Superior temporal gyrus (tissue), 1 donor: ENCODE measurements around the gene BRPF1.
A peak's percentile ranks its signal among the peaks of the same experiment; 100 is the strongest.
"Not testable (repeated sequence)": the region's sequence is repeated elsewhere in the genome, so short reads cannot be mapped to it uniquely, and the experiment has no call there.

Experiments used
- DNase-seq: peaks from one replicate; pipeline ENCODE4 v3.0.0-alpha.2; 2016; ENCODE audit errors: extremely low spot score

BRPF1 gene

DNA sequence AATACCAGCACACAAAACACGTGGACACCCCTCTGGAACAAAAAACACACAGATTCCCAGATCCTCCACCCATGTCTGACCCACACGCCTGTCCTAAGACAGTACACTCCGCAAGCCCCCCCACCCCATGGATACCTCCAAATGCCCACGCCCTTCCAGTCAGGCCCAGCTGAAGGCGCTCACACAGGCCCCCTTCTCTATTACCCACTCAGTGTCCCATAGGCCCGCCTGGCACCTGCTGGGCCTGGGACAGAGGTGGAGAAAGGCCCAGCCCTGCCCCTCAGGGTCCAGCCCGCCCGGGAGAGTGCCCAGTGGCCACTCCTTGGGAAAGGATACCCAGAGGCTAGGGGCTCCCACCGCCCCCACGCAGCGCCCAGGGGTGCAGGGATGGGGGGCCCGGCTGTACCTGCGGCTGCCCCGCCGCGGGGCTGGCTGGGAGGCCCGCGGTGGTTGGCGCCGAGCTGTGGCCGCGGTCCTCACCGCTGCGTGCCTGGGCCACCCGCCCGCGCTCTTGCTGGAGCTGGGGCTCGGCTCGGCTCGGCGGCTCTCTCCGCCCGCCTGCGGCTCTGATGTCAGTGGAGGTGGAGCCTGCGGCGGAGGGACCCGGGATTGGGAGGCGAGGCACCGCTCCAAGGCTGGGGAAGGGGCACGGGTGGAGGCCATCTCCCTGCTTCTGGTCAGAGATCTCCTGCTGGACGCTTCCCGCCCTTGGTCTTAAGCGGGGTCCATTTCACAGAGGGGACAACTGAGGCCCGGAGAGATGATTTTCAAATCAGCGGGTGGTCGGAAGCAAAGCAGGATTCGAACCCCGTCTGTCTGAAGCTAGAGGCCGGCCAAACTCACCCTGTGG, 38.1 kb downstream of the BRPF1 start, which contains the start of gene CAMK1:
Gene CAMK1 (minus strand): TSS at position 522 of the 850 bp plus-strand sequence. CDS start 2,198 bp downstream, outside the sequence.
- DNase-seq: peak; percentile 64

DNA sequence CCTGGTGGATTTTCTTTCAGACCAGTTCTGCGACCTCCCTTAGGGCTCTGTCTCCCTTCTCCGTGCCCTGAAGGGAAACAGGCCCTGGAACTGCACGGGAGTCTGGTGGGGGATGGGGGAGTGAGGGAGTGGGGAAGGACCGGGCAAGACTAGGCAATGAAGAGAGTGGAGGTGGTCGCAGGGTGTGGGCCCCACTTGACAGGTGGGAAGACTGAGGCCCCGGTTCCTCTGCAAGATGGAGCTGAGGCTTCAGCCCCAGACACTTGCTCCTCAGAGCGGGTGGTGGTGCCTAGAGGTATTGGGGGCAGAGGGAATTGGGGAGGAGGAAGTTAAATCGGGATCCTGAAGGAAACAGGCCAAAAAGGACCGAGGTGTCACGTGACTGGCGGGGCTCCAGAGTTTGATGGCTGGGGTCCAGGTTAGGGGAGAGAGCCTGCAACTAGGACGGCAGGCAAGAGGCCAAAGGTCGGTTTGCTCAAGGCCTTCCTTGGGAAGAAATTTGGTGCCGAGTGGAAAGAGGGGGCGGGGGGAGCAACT, 38.8 kb downstream of the BRPF1 start:
- no peak for DNase-seq

DNA sequence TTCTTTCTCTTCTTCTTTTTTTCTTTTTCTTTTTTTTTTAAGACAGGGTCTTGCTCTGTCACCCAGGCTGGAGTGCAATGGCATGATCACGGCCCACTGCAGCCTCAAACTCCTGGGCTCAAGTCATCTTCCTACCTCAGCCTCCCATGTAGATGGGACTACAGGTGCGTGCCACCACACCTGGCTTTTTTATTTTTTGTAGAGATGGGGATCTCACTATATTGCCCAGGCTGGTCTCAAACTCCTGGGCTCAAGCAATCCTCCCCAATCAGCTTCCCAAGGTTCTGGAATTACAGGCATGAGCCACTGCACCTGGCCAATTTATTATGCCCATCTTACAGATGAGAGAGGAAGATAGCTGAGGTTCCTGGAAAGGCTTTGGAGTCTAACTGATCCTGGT, 39.5 kb downstream of the BRPF1 start:
- not testable (repeated sequence) for DNase-seq

DNA sequence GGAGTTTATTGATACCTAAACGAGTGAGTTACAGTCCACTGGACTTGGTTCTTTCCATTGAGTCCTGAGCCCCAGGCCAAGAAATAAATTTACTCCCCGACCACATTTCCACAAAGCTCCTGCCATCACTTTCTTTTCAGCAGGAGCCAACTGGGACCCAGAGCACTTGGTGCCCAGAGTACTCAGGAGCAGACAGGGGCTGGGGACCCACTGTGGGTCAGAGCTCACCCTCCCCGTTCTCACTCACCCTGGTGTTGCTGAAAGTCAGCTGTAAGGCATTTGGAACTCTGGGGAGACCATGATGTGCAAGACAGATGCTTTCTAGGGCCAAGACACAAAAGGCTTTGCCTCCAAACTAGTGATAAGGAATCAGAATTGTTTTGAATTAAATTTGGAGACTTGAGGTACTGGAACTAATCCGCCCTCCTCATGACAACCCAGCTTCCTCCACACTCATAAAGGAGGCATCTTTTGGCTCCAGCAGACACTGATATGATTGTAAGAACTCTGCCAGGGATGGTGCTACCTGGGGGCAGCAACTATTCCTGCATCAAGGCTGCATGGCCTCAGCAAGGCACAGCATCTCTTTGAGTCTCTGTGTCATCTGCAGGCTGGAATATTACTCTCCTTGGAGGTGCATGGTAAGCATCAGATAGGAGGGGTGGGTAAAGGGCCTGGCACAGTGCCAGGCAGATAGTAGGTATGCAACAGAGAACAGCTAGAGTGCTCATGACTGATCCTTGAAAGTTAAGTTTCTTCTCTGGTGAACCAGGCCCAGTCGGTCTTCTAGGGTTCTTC, 45.6 kb downstream of the BRPF1 start:
- no peak for DNase-seq

DNA sequence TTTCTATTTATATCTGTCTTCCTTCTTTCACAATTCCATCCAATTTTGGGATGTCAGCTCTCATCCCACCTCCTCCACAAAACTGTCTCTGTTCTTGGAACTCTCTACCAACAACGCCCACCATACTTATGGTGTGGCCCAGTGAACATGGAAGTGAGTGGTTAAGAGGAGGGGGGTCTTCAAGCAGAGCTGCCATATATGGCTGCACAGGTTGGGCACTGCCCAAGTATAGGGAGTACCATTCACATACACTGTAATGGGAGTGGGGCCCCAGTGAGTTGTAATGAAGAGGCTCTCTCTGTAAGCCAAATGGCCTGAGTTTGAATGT, 46.1 kb downstream of the BRPF1 start:
- DNase-seq: peak; percentile 73

DNA sequence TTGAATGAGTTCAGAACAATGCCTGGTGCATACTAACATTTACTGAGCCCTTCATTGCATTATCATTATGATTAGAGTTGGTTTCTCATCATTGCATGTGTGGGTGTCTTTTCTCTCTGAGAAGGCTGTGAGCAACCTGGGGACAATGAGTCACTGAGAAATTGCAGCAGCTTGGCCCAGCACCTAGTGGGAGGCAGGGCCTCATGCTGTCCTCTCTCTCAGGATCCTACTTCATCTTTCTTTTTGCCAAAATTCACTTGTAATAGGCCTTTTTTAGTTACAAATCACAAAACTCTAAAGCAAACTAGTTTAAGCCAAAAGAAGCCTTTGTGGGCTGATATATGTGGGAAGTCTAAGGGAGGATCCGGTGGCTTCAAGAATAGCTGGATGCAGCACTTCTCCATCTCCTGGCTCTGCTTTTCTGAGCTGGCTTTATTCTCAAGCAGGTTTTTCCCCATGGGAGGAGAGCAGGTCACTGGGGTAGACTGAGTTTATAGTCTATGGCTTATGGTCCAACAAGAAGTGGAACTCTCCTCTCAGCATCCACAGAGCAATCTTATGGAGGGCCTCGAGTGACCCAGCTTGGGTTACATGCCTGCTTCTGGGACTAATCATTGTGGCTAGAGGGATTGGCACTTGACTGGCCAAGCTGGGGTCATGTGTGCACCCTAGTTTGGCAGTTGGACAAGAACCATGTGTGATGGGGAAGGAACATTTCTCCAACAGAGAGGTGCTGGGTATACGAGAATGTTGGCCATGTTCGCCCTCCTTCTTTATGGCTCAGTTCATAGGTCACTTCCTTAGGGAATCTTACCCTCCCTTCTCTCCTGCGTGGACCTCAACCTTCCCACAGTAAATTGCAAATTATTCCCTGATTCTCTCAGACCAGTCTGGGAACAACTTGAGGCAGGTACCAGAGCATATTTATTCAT, 46.9 kb downstream of the BRPF1 start:
- peak; percentile 68 for DNase-seq

DNA sequence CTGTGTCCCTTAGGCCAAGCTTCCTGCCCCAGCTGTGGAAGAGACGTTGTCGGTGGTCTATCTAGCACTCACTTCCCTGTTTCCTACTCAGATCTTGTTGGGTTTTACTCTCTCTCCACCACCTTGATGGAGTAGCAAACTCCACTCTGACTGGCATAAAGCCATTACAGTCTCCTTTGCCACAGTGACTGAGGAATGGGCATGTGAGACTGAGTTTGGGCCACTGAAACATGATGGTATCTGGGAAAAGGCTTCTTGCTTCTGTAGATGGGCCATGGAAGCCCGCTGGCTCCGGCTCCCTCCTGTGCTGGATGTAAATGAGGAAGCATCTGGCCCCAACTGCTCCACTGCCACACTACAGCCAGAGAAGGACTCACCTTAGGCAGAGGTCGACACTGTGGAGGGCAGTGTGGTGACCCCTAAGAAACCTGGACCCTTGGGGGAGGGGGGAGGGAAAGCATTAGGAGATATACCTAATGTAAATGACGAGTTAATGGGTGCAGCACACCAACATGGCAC, 47.6 kb downstream of the BRPF1 start:
- no peak for DNase-seq

DNA sequence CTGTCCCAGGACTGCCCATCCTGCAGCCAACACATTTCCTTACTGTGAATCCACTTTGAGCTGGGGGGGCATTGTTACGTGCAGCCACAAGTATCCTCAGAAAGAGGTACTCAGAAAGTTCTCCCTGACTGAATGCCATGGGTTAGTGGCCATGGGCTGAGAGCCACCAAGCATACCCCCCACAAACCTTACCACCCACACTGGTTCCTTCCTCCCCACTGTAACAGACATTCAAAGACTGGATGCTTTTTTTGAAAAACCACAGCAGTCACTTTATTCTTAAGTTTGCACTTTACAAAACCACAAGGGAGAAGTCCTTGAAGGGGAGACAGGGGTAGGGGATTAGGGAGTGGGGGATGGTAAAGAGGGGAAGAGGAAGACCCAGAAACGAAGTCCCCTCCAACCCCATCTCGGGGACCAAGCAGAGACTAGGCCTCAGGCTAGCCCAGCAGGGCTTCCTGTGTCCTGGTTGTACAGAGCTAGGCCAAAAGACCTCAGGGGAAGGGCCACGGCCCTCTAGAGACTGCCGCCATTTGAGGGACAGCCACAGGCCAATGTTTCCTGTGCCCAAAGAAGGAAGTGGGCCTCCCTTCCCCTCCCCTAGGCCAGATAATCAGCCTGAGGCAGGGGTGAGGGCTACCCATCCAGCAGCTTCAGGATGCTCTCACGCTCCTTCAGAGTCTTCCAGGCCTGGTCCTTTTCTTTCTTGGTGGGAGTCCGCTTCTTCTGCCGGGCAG, 48.4 kb downstream of the BRPF1 start:
- DNase-seq: no peak

DNA sequence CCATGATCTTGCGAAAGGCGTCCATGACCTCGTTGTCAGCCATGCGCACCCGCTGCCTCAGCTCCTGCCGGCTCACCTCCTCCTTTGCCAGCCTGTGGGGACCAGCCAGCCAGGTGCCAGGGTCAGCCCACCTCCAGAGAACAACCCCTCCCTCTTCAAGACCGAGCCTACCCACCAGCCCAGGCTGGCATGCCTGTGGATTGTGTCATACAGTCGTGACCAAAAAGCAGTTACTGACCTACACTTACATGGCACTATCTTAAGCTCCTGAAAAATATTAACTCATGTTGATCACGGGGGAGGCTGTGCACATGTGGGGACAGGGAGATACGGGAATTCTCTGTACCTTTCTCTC, 48.9 kb downstream of the BRPF1 start:
- no peak for DNase-seq

DNA sequence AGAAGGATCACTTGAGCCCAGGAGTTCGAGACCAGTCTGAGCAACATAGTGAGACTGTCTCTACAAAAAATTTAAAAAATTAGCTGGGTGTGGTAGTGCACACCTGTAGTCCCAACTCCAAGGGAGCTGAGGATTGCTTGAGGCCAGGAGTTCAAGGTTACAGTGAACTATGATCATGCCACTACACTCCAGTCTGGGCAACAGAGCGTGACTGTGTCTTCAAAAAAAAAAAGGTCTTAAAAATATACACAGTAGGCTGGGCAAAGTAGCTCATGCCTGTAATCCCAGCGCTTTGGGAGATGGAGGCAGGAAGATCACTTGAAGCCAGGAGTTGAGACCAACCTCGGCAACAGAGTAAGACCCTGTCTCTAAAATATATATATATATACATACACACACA, 49.4 kb downstream of the BRPF1 start:
- no peak for DNase-seq

DNA sequence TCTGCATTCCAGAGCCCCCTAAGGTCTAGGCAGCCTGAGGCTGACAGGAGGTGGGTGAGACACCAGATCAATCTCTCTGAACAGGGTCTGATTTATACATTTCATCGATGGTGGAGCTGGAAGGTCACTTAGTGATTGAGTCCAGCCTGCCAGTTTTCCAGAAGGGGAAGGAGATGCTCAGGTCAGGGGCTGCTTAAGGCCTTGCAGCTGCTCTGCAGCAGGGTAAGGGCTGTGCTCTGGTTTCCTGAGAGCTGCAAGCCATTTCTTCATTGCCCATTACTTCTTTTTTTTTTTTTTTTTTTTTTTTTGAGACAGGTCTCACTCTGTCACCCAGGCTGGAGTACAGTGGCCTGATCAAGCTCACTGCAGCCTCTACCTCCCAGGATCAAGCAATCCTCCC, 50.0 kb downstream of the BRPF1 start:
- DNase-seq: no peak

DNA sequence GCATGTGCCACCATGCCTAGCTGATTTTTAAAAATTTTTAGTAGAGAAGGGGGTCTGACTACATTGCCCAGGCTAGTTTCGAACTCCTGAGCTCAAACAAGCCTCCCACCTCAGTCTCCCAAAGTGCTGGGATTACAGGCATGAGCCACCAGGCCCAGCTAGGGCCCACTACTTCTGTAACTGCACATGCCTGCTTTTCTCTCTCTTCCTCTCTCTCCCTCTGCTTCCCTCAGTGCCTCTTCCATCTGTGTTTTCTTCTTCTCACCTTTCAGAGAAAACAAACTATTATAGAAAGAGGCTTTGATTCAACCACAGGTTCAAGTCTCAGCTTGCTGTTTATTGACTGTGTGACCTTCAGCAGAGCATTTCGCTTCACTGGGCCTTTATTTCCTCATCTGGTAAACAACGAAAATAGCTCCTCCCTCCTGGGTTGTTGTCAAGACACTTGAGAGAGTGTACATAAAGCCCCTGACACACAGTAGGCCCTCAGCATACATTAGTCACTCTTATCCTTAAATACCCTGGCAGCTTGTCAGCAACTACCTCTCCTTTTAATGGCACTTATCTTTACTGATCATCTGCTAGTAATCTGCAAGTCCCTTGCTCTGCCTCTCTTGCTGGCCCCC, 50.6 kb downstream of the BRPF1 start:
- DNase-seq: no peak

DNA sequence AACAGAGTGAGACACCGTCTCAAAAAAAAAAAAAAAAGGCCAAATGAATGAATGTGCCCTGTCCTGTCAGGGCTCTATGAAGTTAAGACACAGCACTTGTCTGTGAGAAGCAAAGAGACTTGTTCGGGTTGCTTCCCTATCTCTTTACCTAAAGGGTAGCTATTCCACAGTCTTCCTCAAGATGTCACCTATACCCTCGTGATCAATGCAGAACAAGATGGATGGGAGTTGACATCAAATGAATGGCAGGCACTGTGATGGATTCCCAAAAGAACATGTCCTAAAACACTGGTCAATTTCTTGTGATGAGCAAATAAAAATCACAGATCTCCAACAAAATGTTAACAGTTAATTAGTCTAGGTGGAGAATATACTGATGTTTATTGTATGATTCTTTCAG, 51.2 kb downstream of the BRPF1 start:
- DNase-seq: no peak

DNA sequence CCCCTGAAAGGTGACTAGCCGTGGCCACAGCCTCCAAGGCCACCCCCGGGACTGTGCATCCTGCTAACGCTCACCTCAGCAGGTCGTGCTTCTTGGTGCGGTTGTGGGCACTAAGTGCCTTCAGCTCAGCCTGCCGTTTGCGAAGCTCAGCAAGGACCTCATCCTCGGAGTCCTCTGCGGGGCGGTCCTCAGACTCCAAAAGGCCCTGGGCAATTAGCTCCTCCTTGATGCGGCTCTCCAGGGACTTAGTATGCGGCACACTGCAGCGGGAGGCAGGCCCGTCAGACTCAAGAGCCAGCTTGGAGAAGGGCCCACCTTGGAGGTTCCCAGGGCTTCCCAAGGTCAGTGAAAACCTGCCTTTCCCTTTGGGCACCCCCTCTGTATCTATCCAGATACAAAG, 52.4 kb downstream of the BRPF1 start:
- no peak for DNase-seq

DNA sequence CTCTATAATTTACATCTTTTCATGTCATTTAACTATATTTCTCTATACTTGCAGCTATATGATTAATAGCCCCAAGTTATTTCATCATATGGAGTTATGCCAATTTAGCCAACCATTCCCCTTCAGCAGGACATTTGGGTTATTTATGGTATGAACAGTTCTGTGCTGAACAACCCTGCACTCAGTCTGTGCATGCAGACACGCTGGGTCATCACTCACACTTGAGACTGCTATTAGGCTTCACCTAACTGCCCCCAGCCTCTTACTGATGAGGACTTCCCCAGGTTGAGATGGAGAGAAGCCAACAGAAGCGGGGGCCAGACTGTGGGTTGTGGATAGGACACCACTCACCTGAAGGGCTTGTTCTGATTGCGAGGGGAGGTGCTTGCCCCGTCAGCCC, 53.4 kb downstream of the BRPF1 start:
- DNase-seq: no peak

DNA sequence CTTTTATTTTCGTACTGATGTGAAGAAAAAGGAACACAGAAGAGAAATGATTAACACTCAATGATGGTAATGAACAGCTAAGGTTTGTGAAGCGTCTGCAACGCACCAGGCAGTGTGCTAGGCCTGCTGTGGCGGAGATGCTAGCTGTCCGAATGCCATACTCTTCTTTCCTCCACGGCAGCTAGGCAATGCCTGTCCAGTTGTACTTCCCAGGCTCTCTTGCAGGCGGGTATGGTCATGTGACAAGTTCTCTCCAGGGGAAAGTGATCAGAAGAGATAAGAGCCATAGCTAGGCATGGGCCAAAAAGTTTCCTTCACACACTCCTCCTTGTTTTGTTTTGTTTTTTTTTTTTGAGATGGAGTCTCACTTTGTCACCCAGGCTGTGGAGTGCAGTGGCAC, 54.1 kb downstream of the BRPF1 start:
- no peak for DNase-seq

DNA sequence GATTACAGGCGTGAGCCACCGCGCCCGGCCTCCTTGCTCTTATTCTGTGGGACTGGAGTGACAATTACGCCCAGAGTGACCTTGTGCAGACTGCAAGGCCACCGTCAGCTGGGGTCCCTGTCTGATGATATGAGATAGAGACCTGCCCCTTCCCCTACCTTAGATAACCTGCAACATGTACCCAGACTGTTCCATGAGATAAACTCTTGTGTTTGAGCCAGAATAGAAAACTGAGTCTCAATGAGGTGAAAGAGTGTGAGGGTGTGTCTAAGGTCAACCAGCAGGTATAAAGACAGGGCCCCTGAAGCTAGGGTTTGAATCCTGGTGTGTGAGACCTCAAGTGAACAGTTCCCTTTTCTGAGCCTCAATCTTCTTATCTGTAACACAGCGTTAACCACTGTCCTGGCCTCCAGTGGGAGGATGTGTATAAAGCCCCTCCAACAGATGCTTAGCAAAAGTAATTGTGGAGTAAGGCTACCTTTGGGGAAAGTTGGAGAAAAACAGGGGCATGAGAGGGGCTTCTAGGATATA, 54.7 kb downstream of the BRPF1 start:
- DNase-seq: no peak

DNA sequence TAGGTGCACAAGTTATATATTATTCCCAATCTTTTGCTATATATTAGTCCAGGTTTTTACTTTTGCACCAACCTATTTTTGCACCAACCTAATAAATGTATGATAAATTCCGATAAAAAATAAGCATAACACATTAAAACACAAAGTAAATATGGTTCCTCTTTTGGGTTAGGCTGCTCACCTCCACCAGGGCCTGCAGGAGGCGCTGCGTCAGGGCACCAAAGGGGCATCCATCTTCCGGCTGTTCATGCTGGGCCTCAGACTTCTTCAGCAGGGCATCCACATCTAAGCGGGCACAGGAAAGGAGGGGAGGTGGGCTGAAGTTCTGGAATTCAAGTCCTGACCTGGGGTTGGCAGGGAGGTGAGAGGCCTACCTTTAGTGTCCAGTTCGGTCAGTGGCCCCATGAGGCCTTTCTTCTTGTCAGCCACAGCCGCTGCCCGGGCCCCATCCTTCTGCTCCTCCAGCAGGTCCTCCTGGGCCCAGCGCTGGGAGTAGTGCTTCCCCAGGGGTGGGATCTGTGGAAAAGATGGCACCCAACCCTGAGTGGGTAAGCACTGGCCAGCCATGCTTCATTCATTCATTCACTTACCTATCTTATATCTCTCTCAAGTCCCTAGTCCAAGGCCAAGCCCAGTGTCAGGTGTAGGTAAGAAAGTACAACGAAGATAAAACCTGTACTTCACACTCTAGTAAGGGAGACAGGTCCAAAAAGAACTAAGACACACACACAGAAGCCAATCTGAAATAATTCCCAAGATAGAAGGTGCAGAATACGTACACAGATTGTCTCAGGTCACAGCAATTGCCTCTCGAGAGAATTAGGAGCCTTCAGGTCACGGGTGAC, 55.5 kb downstream of the BRPF1 start:
- no peak for DNase-seq

DNA sequence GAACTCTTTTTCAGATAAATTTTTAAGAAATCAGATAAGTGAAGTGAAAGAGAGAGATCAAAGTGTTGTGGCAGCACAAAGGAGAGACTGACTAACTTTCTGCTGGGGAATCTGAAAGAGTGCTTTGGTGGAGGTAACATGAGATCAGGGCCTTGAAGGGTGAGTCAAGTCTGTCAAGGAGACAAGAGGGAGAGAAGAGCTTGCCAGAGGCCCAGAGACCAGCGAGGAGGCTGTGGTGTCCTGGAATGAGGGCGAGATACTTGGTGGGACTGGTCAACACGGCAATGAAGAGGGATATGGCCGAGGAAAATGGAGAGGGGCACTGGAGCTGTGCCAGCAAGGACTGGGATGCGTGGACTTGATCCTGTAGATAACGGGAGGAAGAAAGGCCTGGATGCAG, 56.2 kb downstream of the BRPF1 start:
- DNase-seq: no peak
